ENCODE results near the gene IL1RAP.

GRCh38 chr3:190533511-190534281 lies 19.8 kb downstream of the IL1RAP start:
- no peak for TF ChIP-seq CTCF (conservative IDR thresholded peaks at IDR 0.05; ENCODE audit: low read length)
- TF ChIP-seq EZH2phosphoT487 (IDR thresholded peaks at IDR 0.05; ENCODE audit: borderline replicate concordance): no peak
